IMR-90 (cell line): ENCODE results near the gene OLFML3. TPM values are rescaled to one million over a fixed set of nuclear protein-coding genes. Genes with fewer than 3 reads are reported as not detected.

Experiments used
- ATAC-seq: fragments of 200-7000 bp; cut with Tn5 transposase; 2 replicates; pipeline ENCODE4 v1.9.1; 2020; ENCODE audit warnings: low read depth, mild to moderate bottlenecking, moderate library complexity
- BruUV-seq: library from RNA; stranded (reverse); fragments of 400-500 nt; replicated peaks from 2 replicates; lab custom pipeline; 2021; lab: Mats Ljungman, UMichigan
- CTCF ChIA-PET: fragments of 300-600 bp; formaldehyde crosslinking; extraction: SDS; loops from one replicate; lab custom pipeline; 2021; ENCODE audit warnings: antibody characterized with exemption; lab: Yijun Ruan, JAX
- POLR2A ChIA-PET: fragments of 300-600 bp; sonication (Branson Sonifier 250); formaldehyde crosslinking; loops from one replicate; lab custom pipeline; 2022; ENCODE audit warnings: antibody characterized with exemption; ENCODE audit not compliant: unreplicated experiment; lab: Charles Lee
- DNase-seq: peaks from one replicate; pipeline ENCODE4 v3.0.0; 2013
- H2AFZ ChIP-seq: replicated peaks from 2 replicates; pipeline ENCODE3; 2013; ENCODE audit warnings: low read length, mild to moderate bottlenecking; ENCODE audit not compliant: poor library complexity
- H2AK5ac ChIP-seq: 2 replicates; pipeline ENCODE4 v1.6.1; 2013; ENCODE audit warnings: low read depth, low read length, inconsistent platforms
- H2AK9ac ChIP-seq: replicated peaks from 2 replicates; pipeline ENCODE3; 2013; ENCODE audit warnings: mild to moderate bottlenecking, low read depth, low read length, moderate library complexity; ENCODE audit not compliant: poor library complexity
- H2BK120ac ChIP-seq: 2 replicates; pipeline ENCODE4 v1.6.1; 2013; ENCODE audit warnings: low read depth, low read length, inconsistent platforms
- H2BK15ac ChIP-seq: 3 replicates; pipeline ENCODE4 v1.6.1; 2013; ENCODE audit warnings: low read depth, low read length, inconsistent platforms
- H2BK20ac ChIP-seq: 2 replicates; pipeline ENCODE4 v1.6.1; 2013; ENCODE audit warnings: low read depth, mild to moderate bottlenecking, inconsistent platforms, low read length, moderate library complexity
- H2BK5ac ChIP-seq: 2 replicates; pipeline ENCODE4 v1.6.1; 2013; ENCODE audit warnings: mild to moderate bottlenecking, low read depth, low read length, inconsistent platforms; ENCODE audit not compliant: poor library complexity, severe bottlenecking
- H3K14ac ChIP-seq: replicated peaks from 2 replicates; pipeline ENCODE4 v1.6.1; 2013; ENCODE audit warnings: low read depth, low read length, inconsistent platforms
- H3K18ac ChIP-seq: 2 replicates; pipeline ENCODE4 v1.6.1; 2013; ENCODE audit warnings: low read depth, low read length, control low read depth
- H3K23ac ChIP-seq: 2 replicates; pipeline ENCODE4 v1.6.1; 2013; ENCODE audit warnings: low read depth, low read length, inconsistent platforms
- H3K27ac ChIP-seq: 2 replicates; pipeline ENCODE4 v1.5.1; 2013; ENCODE audit warnings: mild to moderate bottlenecking, control low read depth, low read length; ENCODE audit not compliant: insufficient read depth
- H3K27me3 ChIP-seq: 2 replicates; pipeline ENCODE4 v1.6.1; 2013; ENCODE audit warnings: low read length; ENCODE audit not compliant: control insufficient read depth, insufficient read depth
- H3K36me3 ChIP-seq: 2 replicates; pipeline ENCODE4 v1.6.1; 2013; ENCODE audit warnings: low read length, mixed read lengths; ENCODE audit not compliant: control insufficient read depth, insufficient read depth
- H3K4ac ChIP-seq: 2 replicates; pipeline ENCODE4 v1.6.1; 2013; ENCODE audit warnings: low read depth, low read length, inconsistent platforms
- H3K4me1 ChIP-seq: 2 replicates; pipeline ENCODE4 v1.6.1; 2013; ENCODE audit warnings: low read length, mixed read lengths; ENCODE audit not compliant: control insufficient read depth, insufficient read depth
- H3K4me2 ChIP-seq: 2 replicates; pipeline ENCODE4 v1.6.1; 2013; ENCODE audit warnings: low read depth, mild to moderate bottlenecking, control low read depth, low read length, moderate library complexity
- H3K4me3 ChIP-seq: 2 replicates; pipeline ENCODE4 v1.5.1; 2013; ENCODE audit warnings: low read depth, mild to moderate bottlenecking, control low read depth, low read length, moderate library complexity; ENCODE audit not compliant: insufficient read depth
- H3K56ac ChIP-seq: 2 replicates; pipeline ENCODE4 v1.6.1; 2013; ENCODE audit warnings: low read length, inconsistent platforms; ENCODE audit not compliant: insufficient read depth; ENCODE audit errors: extremely low read depth
- H3K79me1 ChIP-seq, 2 experiments: 2 replicates each; pipeline ENCODE4 v1.6.1; 2013; ENCODE audit warnings: low read length in 2 of 2, inconsistent platforms in 1 of 2, low read depth in 1 of 2
- H3K9ac ChIP-seq: 2 replicates; pipeline ENCODE4 v1.6.1; 2013; ENCODE audit warnings: low read depth, low read length, control low read depth
- H3K9me1 ChIP-seq: 2 replicates; pipeline ENCODE4 v1.6.1; 2013; ENCODE audit warnings: low read length, inconsistent platforms; ENCODE audit not compliant: insufficient read depth
- H3K9me3 ChIP-seq: 2 replicates; pipeline ENCODE4 v1.6.1; 2013; ENCODE audit warnings: low read length; ENCODE audit not compliant: control insufficient read depth, insufficient read depth
- H4K20me1 ChIP-seq: 2 replicates; pipeline ENCODE4 v1.6.1; 2013; ENCODE audit warnings: low read length, inconsistent platforms; ENCODE audit not compliant: insufficient read depth
- H4K5ac ChIP-seq: 2 replicates; pipeline ENCODE4 v1.6.1; 2013; ENCODE audit warnings: mild to moderate bottlenecking, low read depth, low read length, control low read depth
- H4K8ac ChIP-seq, 2 experiments: 2 replicates each; pipeline ENCODE4 v1.6.1; 2013; ENCODE audit warnings: low read depth in 2 of 2, low read length in 2 of 2, control low read depth in 1 of 2, inconsistent platforms in 1 of 2
- H4K91ac ChIP-seq: 2 replicates; pipeline ENCODE4 v1.6.1; 2013; ENCODE audit warnings: low read depth, low read length, inconsistent platforms; ENCODE audit not compliant: insufficient read depth
- BHLHE40 ChIP-seq: fragments of 150-350 bp; IDR thresholded peaks from 2 replicates; pipeline ENCODE4 v1.6.1; 2016; ENCODE audit warnings: mild to moderate bottlenecking, low read depth, low read length
- CEBPB ChIP-seq: IDR thresholded peaks from 2 replicates; pipeline ENCODE4 v1.6.1; 2012; ENCODE audit warnings: low read depth, low read length, improper control_type of control experiment
- CHD1 ChIP-seq: IDR thresholded peaks from 2 replicates; pipeline ENCODE4 v1.6.1; 2012; ENCODE audit warnings: low read depth, low read length, improper control_type of control experiment
- FOS ChIP-seq: fragments of 150-350 bp; IDR thresholded peaks from 2 replicates; pipeline ENCODE4 v1.6.1; 2016; ENCODE audit warnings: low read depth, low read length
- MAFK ChIP-seq: IDR thresholded peaks from 2 replicates; pipeline ENCODE4 v1.6.1; 2012; ENCODE audit warnings: low read depth, low read length, improper control_type of control experiment
- MAZ ChIP-seq: IDR thresholded peaks from 2 replicates; pipeline ENCODE4 v1.6.1; 2012; ENCODE audit warnings: low read depth, mild to moderate bottlenecking, low read length, improper control_type of control experiment, moderate library complexity, borderline replicate concordance
- MXI1 ChIP-seq: IDR thresholded peaks from 2 replicates; pipeline ENCODE4 v1.6.1; 2012; ENCODE audit warnings: low read depth, mild to moderate bottlenecking, low read length, moderate library complexity, borderline replicate concordance
- NFE2L2 ChIP-seq: fragments of 150-350 bp; IDR thresholded peaks from 2 replicates; pipeline ENCODE4 v1.6.1; 2016; ENCODE audit warnings: low read depth, mild to moderate bottlenecking, low read length
- POLR2A ChIP-seq: IDR thresholded peaks from 2 replicates; pipeline ENCODE4 v1.6.1; 2012; ENCODE audit warnings: mild to moderate bottlenecking, low read depth, low read length
- RAD21 ChIP-seq: IDR thresholded peaks from 2 replicates; pipeline ENCODE4 v1.6.1; 2012; ENCODE audit warnings: low read length, improper control_type of control experiment
- RCOR1 ChIP-seq: IDR thresholded peaks from 2 replicates; pipeline ENCODE4 v1.6.1; 2012; ENCODE audit warnings: mild to moderate bottlenecking, low read length, improper control_type of control experiment; ENCODE audit not compliant: insufficient replicate concordance
- RFX5 ChIP-seq: IDR thresholded peaks from 2 replicates; pipeline ENCODE4 v1.8.0; 2012; ENCODE audit warnings: low read depth, mild to moderate bottlenecking, low read length, moderate library complexity
- SMC3 ChIP-seq: fragments of 150-350 bp; IDR thresholded peaks from 2 replicates; pipeline ENCODE4 v1.6.1; 2016; ENCODE audit warnings: low read depth, mild to moderate bottlenecking, antibody characterized with exemption, low read length, moderate library complexity
- WGBS, 2 experiments: methylation state at CpG; one replicate each; pipeline versions ENCODE4 v1.1.5 to v1.1.7; 2013; ENCODE audit warnings: missing lambda C conversion rate in 2 of 2; ENCODE audit not compliant: insufficient read length in 1 of 2; ENCODE audit errors: extremely low coverage in 2 of 2; 5-methylcytosine and 5-hydroxymethylcytosine counted together
- dilution Hi-C: fragments of 300-500 bp; cut with HindIII; formaldehyde crosslinking; loops from one replicate; pipeline ENCODE4 v1.14.3; 2018; ENCODE audit warnings: low sequenced_read_pairs; ENCODE audit not compliant: unreplicated experiment
- in situ Hi-C: fragments of 300-500 bp; cut with MboI; formaldehyde crosslinking; loops from 3 replicates; pipeline ENCODE4 v1.14.3; 2019; ENCODE audit warnings: low sequenced_read_pairs, inconsistent platforms, mixed read lengths
- intact Hi-C: fragments of 100-400 bp; cut with micrococcal nuclease; formaldehyde crosslinking; loops from 2 replicates; pipeline ENCODE4 v1.10.0; 2022
- polyA plus RNA-seq, 3 experiments: library from polyadenylated mRNA; depleted of rRNA; stranded (reverse); fragments of >200 nt; gene quantifications; 2 replicates each; pipeline ENCODE4 v1.2.3, GENCODE V29; 2012; ENCODE audit warnings: low replicate concordance in 1 of 3
- total RNA-seq: library from RNA; depleted of rRNA; stranded (reverse); fragments of >200 nt; gene quantifications from 2 replicates; pipeline ENCODE4 v1.2.3, GENCODE V29; 2012
- TF ChIP-seq, protein P1 (sequence below): fragments of 150-350 bp; IDR thresholded peaks from 2 replicates; pipeline ENCODE4 v1.6.1; 2016; ENCODE audit warnings: low read depth, mild to moderate bottlenecking, low read length, moderate library complexity, borderline replicate concordance
- TF ChIP-seq, protein P2 (sequence below): conservative IDR thresholded peaks from 2 replicates; pipeline ENCODE4 v1.5.1; 2012; ENCODE audit warnings: mild to moderate bottlenecking, low read depth, low read length, improper control_type of control experiment
- TF ChIP-seq, protein P3 (sequence below): fragments of 150-350 bp; IDR thresholded peaks from 2 replicates; pipeline ENCODE4 v1.6.1; 2017; ENCODE audit warnings: mild to moderate bottlenecking, antibody characterized with exemption, low read length, low read depth

OLFML3 gene
- total and polyA plus RNA-seq, 2 of the 4 experiments (the other 2 are of a cell fraction): 40.9 to 71.3 TPM

DNA sequence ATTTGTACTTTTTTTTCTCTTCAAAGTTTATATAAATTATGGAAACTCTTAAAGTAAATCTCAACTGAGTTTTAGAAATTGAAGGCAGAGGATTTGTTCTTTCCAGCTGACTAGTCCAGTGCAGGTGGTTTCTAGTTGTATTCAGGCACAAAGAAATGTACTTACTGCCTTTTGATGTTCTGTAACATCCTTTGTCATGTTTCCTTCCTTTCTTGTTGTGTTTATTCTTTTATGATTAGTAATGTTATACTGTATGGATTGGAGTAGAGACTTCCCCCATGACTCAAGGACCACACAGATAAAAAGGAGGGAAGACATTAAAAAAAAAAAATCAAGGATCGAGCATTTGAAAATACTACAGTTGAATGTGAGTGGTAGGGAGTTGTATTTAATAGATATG, 42.1 kb upstream of the OLFML3 start:
- no peak overlapping the region for H3K4me2 ChIP-seq
- no TSS peak for BruUV-seq
- ATAC-seq (peak; percentile 66), DNase-seq (peak; percentile 58)
- no peak overlapping the region for H3K9ac ChIP-seq
- no peak overlapping the region for H3K56ac ChIP-seq
- peaks cover 12% of the 10 kb centered on the region for H3K36me3 ChIP-seq
- H3K9me1 ChIP-seq: peaks cover 15% of the 10 kb centered on the region
- no peak overlapping the region for H2BK20ac ChIP-seq
- no peak overlapping the region for H3K4ac ChIP-seq
- H3K18ac ChIP-seq: no peak overlapping the region
- H3K4me1 ChIP-seq: peaks cover 2% of the 10 kb centered on the region; the same call in 1 of the 2 replicates
- no peak overlapping the region for H3K23ac ChIP-seq
- no peaks in the 10 kb centered on the region for H3K9me3 ChIP-seq
- no peak overlapping the region for H4K91ac ChIP-seq
- H2BK5ac ChIP-seq: no peak overlapping the region
- dilution Hi-C loops (no loop called here), intact Hi-C loops (loop anchor here (10.0 kb wide), 1 partner anchor 792 kb away; no protein-coding TSS in a partner anchor), in situ Hi-C loops (no loop called here)
- no CpG with 5 or more reads among the region's 1 CpG for WGBS, 2 experiments
- H2AK5ac ChIP-seq: no peak overlapping the region
- no peak overlapping the region for H2BK120ac ChIP-seq
- POLR2A ChIA-PET: no interaction called here
- no peak overlapping the region for H4K5ac ChIP-seq
- no peak overlapping the region for H3K27ac ChIP-seq
- no peak overlapping the region for H2BK15ac ChIP-seq
- no peak overlapping the region for H4K8ac ChIP-seq
- CTCF ChIA-PET: interaction anchor here (1.4 kb wide), 1 partner anchor 12 kb away, joined by 3 read pairs; no protein-coding TSS in a partner anchor
- no peak overlapping the region for H3K14ac ChIP-seq
- no peak overlapping the region for H2AK9ac ChIP-seq
- no peak for TF ChIP-seq SMC3
- no peak for TF ChIP-seq CEBPB
- TF ChIP-seq MAZ: no peak
- TF ChIP-seq FOS: no peak
- TF ChIP-seq CHD1: no peak
- TF ChIP-seq MXI1: no peak
- TF ChIP-seq POLR2A: no peak
- TF ChIP-seq RAD21: no peak
- TF ChIP-seq, protein P1, sequence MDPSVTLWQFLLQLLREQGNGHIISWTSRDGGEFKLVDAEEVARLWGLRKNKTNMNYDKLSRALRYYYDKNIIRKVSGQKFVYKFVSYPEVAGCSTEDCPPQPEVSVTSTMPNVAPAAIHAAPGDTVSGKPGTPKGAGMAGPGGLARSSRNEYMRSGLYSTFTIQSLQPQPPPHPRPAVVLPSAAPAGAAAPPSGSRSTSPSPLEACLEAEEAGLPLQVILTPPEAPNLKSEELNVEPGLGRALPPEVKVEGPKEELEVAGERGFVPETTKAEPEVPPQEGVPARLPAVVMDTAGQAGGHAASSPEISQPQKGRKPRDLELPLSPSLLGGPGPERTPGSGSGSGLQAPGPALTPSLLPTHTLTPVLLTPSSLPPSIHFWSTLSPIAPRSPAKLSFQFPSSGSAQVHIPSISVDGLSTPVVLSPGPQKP: no peak
- no peak for TF ChIP-seq BHLHE40
- TF ChIP-seq MAFK: no peak
- no peak for TF ChIP-seq NFE2L2
- TF ChIP-seq, protein P2, sequence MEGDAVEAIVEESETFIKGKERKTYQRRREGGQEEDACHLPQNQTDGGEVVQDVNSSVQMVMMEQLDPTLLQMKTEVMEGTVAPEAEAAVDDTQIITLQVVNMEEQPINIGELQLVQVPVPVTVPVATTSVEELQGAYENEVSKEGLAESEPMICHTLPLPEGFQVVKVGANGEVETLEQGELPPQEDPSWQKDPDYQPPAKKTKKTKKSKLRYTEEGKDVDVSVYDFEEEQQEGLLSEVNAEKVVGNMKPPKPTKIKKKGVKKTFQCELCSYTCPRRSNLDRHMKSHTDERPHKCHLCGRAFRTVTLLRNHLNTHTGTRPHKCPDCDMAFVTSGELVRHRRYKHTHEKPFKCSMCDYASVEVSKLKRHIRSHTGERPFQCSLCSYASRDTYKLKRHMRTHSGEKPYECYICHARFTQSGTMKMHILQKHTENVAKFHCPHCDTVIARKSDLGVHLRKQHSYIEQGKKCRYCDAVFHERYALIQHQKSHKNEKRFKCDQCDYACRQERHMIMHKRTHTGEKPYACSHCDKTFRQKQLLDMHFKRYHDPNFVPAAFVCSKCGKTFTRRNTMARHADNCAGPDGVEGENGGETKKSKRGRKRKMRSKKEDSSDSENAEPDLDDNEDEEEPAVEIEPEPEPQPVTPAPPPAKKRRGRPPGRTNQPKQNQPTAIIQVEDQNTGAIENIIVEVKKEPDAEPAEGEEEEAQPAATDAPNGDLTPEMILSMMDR: no peak
- TF ChIP-seq, protein P3, sequence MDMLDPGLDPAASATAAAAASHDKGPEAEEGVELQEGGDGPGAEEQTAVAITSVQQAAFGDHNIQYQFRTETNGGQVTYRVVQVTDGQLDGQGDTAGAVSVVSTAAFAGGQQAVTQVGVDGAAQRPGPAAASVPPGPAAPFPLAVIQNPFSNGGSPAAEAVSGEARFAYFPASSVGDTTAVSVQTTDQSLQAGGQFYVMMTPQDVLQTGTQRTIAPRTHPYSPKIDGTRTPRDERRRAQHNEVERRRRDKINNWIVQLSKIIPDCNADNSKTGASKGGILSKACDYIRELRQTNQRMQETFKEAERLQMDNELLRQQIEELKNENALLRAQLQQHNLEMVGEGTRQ: no peak
- TF ChIP-seq RFX5: no peak
- no peak for TF ChIP-seq RCOR1
- no peak overlapping the region for H2AFZ ChIP-seq
- H3K27me3 ChIP-seq: no peaks in the 10 kb centered on the region
- H3K79me1 ChIP-seq: peaks cover 21 to 66% of the 10 kb centered on the region in 2 experiments
- H3K4me3 ChIP-seq: no peak overlapping the region
- peaks cover 60% of the 10 kb centered on the region for H4K20me1 ChIP-seq
